KOPT-K1 (cell line): ENCODE results near the gene RASGRF2.
"Not testable (repeated sequence)": the region's sequence is repeated elsewhere in the genome, so short reads cannot be mapped to it uniquely, and the experiment has no call there.

ENCODE experiments used
- H3K27ac ChIP-seq: fragments of 200-600 bp; sonication (generic); 2 replicates; pipeline ENCODE4 v1.5.1; 2016; ENCODE audit warnings: antibody characterized with exemption, mild to moderate bottlenecking, low read depth, low read length; ENCODE audit not compliant: poor library complexity, severe bottlenecking
- H3K36me3 ChIP-seq: fragments of 200-600 bp; sonication (generic); 2 replicates; pipeline ENCODE4 v1.5.1; 2017; ENCODE audit warnings: antibody characterized with exemption, mild to moderate bottlenecking, low read length, moderate library complexity; ENCODE audit not compliant: insufficient read depth
- H3K9me3 ChIP-seq: fragments of 200-600 bp; sonication (generic); 2 replicates; pipeline ENCODE4 v1.5.1; 2017; ENCODE audit warnings: antibody characterized with exemption, low read length, mild to moderate bottlenecking; ENCODE audit not compliant: insufficient read depth, poor library complexity, severe bottlenecking

The RASGRF2 gene

DNA sequence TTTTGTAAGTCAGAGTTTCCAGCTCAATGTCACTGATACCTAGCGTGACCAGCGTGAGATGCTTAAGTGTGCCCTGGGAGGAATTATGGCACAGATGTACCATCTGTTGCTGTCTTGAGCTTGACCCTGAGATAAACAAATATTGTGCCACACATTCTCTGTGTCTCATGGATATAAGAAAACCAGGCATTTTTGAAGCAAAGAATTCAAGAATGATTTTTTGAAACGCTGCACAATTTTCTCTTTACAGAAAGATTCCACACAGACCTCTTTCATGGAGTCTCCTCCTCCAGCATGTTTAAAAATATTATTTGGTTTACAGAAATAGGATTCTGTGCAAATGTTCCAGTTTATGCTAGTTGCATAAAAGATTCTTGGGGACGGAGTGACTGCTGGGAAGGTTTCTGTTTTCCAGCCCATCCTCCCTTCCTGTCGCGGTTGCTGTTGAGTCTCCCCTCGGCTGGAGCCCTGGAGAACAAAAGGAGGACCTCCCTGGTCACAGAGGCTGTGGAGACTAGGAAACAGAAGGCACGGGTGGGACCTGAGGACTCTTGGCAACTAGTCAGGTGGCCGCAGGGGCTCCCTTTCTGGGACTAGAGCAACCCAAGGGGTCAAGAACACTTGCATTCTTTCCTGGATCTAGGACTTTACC lies 120.8 kb downstream of the RASGRF2 start:
- Histone ChIP-seq H3K36me3 (no peaks in the 10 kb centered on the region), H3K9me3 (peaks cover 10% of the 10 kb centered on the region), H3K27ac (no peak overlapping the region)

DNA sequence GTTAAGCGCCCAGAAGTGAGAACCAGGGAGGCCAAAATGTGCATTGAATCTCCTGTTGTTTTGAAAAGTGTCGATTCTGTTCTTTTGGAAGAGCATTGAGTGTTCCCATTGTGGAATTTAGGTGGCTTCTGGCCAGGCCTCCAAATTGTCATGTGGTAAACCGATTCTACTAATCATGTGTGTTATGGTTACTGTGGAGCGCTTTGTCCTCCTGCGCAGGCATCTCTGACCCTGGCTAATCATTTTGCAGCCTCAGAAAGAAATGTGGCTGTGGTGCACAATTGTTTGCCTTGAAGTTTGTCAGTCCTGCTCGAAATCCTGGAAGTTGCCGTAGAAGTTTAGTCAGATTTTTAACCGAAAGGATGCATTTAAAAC lies 121.3 kb downstream of the RASGRF2 start:
- no peaks in the 10 kb centered on the region for H3K36me3 ChIP-seq
- no peak overlapping the region for H3K27ac ChIP-seq
- H3K9me3 ChIP-seq: peaks cover 10% of the 10 kb centered on the region

DNA sequence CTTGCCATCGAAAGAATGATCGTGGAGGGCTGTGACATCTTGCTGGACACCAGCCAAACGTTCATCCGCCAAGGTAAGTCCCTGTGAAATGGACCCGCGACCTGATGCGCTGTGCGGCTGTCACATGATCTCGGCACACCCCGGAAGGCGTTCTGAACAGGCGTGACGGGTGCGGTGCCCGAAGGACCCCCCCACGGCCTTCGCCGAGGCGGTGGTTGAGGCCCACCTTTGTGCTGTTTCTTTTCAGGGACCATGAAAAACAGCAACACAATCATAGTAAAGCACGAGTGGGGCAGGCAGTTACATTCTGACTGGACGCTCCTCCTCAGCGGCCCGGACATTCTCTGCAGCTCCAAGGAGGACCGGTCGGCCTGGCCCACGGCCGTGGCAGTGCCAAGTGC lies 126.7 kb downstream of the RASGRF2 start:
- no peaks in the 10 kb centered on the region for H3K9me3 ChIP-seq
- no peaks in the 10 kb centered on the region for H3K36me3 ChIP-seq
- no peak overlapping the region for H3K27ac ChIP-seq

DNA sequence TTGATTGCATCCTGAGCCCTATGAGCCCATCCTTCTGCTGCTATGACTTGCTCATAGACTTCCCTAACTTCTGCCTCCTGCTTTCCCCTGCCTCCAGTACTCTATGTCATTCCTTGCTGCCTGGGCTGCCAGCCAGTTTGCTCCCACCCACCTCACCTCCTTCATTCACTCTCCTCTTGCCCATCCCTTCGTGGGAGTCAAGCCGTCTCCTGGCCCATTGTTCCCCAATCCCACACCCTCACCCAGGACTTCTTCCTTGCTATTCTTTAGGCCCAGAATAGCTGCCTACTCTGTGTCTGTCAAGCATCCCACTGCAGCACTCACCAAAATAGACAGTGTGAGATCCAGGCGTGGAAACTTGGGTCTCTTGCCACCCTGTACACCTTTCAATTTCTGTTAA lies 131.0 kb downstream of the RASGRF2 start:
- no peak overlapping the region for H3K27ac ChIP-seq
- H3K36me3 ChIP-seq: no peaks in the 10 kb centered on the region

DNA sequence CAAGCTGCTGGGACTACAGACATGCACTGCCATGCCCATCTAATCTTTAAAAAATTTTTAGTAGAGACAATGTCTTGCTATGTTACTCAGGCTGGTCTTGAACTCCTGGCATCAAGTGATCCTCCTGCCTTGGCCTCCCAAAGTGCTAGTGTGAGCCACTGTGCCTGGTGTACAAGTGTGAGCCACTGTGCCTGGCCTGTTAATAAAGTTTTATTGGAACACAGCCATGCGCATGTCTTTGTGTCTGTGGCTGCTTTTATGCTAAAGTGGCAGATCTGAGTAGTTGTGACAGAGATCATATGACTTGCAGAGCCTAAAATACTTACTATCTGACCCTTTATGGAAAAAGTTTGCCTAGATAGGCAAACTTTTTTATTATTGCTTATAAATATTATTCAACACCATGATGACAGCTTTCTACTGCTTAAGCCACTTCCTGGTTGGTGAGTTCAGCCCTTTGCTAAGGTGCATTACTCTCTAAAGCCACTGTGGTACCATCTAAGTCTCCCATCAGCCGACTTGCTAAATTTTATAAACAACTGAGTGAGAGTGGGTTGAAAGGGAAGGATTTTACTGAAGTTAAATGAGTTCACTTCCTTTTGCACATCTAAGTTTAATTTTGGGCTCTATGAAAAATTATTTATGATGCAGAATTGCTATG lies 133.5 kb downstream of the RASGRF2 start:
- Histone ChIP-seq H3K27ac (no peak overlapping the region), H3K36me3 (no peaks in the 10 kb centered on the region), H3K9me3 (no peaks in the 10 kb centered on the region)

More for the DNA sequence above, 131.0 kb downstream of the RASGRF2 start:
- H3K9me3 ChIP-seq: no peaks in the 10 kb centered on the region

DNA sequence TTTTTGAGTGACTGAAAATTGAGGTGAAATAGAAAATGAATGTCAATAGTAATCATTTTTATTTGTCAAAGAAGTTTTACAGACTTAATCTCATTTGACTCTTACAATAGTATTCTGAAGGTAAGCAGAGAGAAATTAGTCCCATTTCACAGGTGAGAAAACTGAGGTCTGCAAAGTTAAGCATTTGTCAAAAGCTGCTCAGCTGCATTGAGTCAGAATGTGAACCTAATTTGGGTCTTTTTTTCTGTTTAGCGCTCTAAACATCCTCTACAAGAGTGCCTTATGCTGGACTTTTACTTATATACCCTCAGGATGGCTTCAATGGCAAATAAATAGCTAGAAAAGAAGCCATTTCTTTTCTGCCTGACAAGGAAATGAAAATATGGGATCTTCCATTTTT lies 135.7 kb downstream of the RASGRF2 start:
- Histone ChIP-seq H3K27ac (no peak overlapping the region), H3K9me3 (no peaks in the 10 kb centered on the region), H3K36me3 (no peaks in the 10 kb centered on the region)

DNA sequence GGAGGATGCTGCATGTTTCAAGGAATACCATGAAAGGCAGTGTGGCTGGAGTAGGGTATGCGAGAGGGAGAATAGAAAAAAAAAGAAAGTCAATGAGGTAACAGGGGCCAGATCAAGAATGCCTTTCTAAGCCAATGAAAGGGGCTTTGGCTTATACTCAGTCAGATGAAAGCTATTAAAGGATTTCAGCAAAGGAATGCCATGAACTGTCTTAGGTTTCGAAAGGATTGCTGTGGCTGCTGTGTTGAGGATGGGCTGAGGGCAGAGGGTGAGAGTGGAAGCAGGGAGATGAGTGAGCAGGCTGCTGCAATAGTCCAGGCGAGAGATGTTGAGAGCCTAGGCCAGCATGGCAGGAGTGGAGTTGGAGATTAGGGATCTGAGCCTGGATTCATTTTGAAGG lies 137.6 kb downstream of the RASGRF2 start:
- Histone ChIP-seq H3K27ac (no peak overlapping the region), H3K36me3 (no peaks in the 10 kb centered on the region), H3K9me3 (no peaks in the 10 kb centered on the region)

DNA sequence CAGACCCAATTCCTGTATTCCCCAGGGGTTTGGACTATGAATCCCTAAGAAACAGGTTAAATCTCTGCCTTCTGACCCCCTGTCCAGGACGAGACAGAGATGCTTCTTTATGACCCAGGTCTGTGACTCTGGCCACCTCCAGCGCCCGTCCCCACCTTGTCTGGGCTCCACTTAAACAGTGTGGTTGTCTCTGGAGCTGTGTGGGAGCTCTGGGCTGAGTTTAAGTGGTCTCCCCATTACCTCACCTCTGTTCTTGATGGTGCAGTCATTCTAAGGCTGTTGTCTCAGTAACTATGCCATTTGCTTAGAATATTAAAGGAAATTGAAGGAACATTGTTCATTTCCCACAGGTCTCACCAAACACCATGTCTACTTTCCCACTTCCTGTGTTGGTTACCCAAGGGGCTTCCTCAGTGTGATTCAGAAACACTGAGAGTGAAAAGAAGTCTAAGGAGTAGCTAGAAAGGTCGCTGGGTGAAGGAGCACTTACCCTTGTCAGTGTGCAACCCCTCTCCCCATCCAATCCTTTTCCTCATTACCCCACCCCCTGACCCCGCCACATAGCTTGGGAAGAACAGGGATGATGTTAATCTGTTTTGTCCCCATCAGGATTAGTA lies 145.2 kb downstream of the RASGRF2 start:
- H3K27ac ChIP-seq: no peak overlapping the region
- H3K9me3 ChIP-seq: no peaks in the 10 kb centered on the region

DNA sequence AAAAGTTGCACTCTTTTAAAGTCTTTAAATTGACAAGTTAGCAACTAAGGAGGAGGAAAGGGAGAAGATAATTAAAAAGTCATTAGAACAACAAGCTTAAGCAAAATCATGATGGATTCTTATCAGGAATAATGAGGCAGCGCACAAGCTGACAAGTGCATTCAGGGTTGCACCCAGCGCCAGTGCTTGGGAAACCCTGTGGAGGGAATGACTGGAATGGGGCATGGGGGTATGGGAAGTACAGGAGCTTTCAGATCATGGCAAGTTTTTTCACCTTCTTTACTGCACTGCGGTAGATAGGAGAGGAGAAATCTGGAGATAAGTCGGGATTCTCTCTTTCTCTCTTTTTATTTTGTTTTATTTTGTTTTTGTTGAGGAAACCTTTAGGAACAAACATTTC lies 155.1 kb downstream of the RASGRF2 start:
- H3K27ac ChIP-seq: no peak overlapping the region
- H3K36me3 ChIP-seq: no peaks in the 10 kb centered on the region
- no peaks in the 10 kb centered on the region for H3K9me3 ChIP-seq

More for the DNA sequence above, 145.2 kb downstream of the RASGRF2 start:
- no peaks in the 10 kb centered on the region for H3K36me3 ChIP-seq

DNA sequence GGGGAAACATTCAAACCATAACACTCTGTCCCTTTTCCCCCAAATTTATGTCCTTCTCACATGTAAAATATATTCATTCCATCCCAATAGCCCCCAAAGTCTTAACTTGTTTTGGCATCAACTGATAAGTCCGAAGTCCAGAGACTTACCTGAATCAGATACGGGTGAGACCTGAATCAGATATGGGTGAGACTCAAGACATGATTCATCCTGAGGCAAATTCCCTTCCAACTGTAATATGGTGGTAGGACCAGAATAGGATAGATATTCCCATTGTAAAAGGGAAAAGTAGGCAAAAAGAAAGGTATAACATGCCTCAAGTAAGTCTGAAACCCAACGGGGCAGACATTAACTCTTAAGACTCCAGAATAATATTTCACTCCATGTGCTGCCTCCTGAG lies 157.4 kb downstream of the RASGRF2 start:
- Histone ChIP-seq H3K27ac (no peak overlapping the region), H3K9me3 (no peaks in the 10 kb centered on the region), H3K36me3 (no peaks in the 10 kb centered on the region)

DNA sequence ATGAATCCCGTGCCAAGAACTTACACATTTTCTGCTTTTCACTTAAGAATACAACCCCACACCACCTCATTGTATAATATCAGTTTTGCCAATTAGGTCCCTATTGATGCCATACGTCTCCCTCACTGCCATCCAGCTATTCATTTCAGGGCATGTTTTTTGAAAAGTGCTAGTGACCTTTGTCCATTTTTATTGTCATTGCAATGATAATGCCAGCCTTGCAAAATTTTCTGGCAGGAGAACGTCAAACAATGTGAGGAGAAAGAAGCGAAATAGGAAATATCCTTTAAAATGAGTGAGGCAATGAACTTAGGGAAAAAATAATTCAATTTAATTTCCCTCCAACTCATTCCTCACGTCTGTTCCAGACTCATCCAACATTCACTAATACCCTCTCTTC lies 161.1 kb downstream of the RASGRF2 start:
- no peaks in the 10 kb centered on the region for H3K36me3 ChIP-seq
- H3K27ac ChIP-seq: no peak overlapping the region
- no peaks in the 10 kb centered on the region for H3K9me3 ChIP-seq

DNA sequence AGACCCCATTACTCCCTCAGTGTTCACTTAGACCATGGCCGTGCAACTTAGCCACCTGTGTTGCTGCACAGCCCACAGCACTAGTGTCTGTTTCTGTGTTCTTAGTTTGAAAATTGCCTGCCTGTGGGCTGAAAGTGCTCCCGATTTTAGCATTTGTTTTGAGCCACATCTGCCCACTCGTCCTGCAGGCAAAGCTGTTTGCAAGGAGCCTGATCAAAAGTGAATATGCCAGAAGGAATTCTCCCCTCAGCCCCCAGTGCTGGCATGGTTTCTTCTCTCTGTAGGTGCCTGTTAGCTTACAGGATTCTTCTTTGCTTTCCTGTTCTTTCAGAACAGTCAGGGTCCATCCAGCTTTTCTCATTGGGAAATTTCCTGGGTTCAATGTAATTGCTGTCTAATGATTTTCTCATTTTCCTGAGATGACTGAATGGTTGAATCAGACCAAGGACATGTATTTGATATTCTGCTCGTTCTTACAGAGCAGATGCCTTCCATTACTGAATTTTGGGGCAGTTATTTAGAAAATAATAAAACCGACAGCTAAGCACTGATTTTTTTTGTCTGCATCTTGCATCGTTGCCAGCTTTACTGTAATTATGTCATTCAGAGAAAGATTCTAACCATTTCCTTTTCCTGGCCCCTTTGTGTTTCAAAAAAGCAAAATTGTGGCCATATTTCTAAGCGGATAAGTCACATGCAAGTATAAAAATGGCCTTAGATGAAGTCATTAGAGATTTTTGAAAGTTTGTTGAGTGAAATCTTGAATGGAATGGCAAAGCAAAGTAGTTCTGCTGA lies 161.9 kb downstream of the RASGRF2 start:
- Histone ChIP-seq H3K27ac (no peak overlapping the region), H3K9me3 (no peaks in the 10 kb centered on the region), H3K36me3 (no peaks in the 10 kb centered on the region)

DNA sequence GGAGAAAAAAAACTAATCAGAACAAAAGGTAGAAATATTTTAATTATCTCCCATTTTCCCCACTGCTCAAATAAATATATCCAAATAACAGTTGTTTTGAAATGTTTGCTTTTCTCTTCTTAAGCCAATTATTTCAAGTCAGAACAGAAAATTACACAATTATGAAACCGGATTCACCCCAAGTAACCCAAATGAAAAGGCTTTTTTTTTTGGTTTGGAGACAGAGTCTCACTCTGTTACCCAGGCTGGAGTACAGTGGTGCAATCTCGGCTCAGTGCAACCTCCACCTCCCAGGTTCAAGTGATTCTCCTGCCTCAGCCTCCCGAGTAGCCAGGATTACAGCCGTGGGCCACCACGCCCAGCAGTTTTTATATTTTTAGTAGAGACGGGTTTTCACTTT lies 164.5 kb downstream of the RASGRF2 start:
- not testable (repeated sequence) for H3K36me3 ChIP-seq, H3K9me3 ChIP-seq, H3K27ac ChIP-seq

DNA sequence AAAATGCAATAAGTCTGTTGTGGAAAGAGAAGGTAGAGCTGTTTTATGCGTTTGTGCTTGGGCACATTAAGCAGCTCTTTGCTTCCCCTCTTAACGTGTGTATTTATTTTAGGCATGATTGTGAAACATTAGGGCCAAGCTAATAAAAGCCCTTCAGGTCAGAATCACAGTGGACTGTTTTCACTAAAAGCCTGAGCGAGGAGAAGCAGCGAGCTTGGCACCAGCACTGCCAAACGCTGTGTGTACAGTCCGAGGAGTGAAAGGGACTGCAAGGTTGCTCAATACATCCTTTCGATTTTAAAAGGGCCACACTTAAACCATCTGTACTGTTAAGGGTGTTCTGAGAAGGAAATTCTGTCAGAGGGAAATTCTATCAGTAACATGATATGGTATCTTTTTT lies 165.8 kb downstream of the RASGRF2 start:
- H3K9me3 ChIP-seq: no peaks in the 10 kb centered on the region
- no peak overlapping the region for H3K27ac ChIP-seq
- H3K36me3 ChIP-seq: no peaks in the 10 kb centered on the region

DNA sequence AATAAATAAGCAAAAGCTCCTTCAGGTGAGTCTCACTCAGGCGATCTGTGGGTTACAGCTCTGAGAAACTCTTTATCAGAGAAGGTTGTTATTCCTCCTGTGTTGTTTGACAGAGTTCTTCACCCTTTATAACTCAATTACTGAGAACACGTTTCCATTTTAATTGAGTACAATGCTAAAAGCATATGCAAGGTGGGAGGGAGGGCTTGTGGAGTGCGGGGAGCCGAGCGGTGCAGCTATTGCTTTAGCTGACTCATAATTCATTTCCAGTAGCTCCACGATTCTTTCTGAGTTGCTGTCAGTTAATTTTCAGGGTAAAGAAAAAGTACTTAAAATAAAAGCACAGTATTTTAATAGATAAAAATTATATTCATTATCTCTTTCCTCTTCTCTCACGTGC lies 168.3 kb downstream of the RASGRF2 start:
- Histone ChIP-seq H3K9me3 (no peaks in the 10 kb centered on the region), H3K36me3 (no peaks in the 10 kb centered on the region), H3K27ac (no peak overlapping the region)
